HL-60 (cell line): Measurements from ENCODE around the gene GPC5.
"Not testable (repeated sequence)": the region's sequence is repeated elsewhere in the genome, so short reads cannot be mapped to it uniquely, and the experiment has no call there.

Experiments used
- DNase-seq, 2 experiments: peaks; one replicate each; pipeline ENCODE4 v3.0.0-alpha.2; 2010 to 2020; ENCODE audit warnings: low read depth in 1 of 2, low spot score in 1 of 2
- H3K27ac ChIP-seq: fragments of 250-450 bp; sonication (Bioruptor Pico); replicated peaks from 2 replicates; pipeline ENCODE4 v1.5.1; 2020; ENCODE audit warnings: mild to moderate bottlenecking, moderate library complexity
- H3K27me3 ChIP-seq: fragments of 250-450 bp; sonication (Bioruptor Pico); 2 replicates; pipeline ENCODE4 v1.5.1; 2021; ENCODE audit warnings: mild to moderate bottlenecking, moderate library complexity; ENCODE audit not compliant: insufficient read depth, poor library complexity, severe bottlenecking
- H3K4me3 ChIP-seq: replicated peaks from 2 replicates; pipeline ENCODE4 v1.5.1; 2011; ENCODE audit warnings: mild to moderate bottlenecking, control low read depth, low read length; ENCODE audit not compliant: insufficient read depth
- CTCF ChIP-seq: IDR thresholded peaks from one replicate; pipeline ENCODE4 v1.5.1; 2011; ENCODE audit warnings: low read length, control low read depth, inconsistent platforms; ENCODE audit not compliant: insufficient read depth
- GABPA ChIP-seq: IDR thresholded peaks from 2 replicates; pipeline ENCODE4 v1.6.1; 2012; ENCODE audit warnings: low read depth
- POLR2AphosphoS5 ChIP-seq: IDR thresholded peaks from 2 replicates; pipeline ENCODE4 v1.6.1; 2012; ENCODE audit warnings: low read depth
- REST ChIP-seq: IDR thresholded peaks from 2 replicates; pipeline ENCODE4 v1.6.1; 2012; ENCODE audit warnings: low read depth; ENCODE audit not compliant: insufficient replicate concordance
- SPI1 ChIP-seq: IDR thresholded peaks from 2 replicates; pipeline ENCODE4 v1.6.1; 2012; ENCODE audit warnings: low read depth, mild to moderate bottlenecking, borderline replicate concordance

Gene GPC5

GRCh38 chr13:91785431-91786119 is 387.2 kb downstream of the GPC5 start:
- no peak overlapping the region for H3K4me3 ChIP-seq
- TF ChIP-seq GABPA (no peak), REST (no peak), POLR2AphosphoS5 (no peak), SPI1 (no peak), CTCF (no peak)
- no peak for DNase-seq

GRCh38 chr13:91792054-91792453 is 393.6 kb downstream of the GPC5 start:
- H3K4me3 ChIP-seq = no peak overlapping the region
- H3K27ac ChIP-seq = no peak overlapping the region
- TF ChIP-seq REST = no peak
- no peak for TF ChIP-seq GABPA
- TF ChIP-seq CTCF = no peak
- no peak for TF ChIP-seq SPI1
- TF ChIP-seq POLR2AphosphoS5 = no peak
- DNase-seq = no peak
- H3K27me3 ChIP-seq = no peaks in the 10 kb centered on the region

More at GRCh38 chr13:91785431-91786119, 387.2 kb downstream of the GPC5 start:
- Histone ChIP-seq H3K27me3 (no peaks in the 10 kb centered on the region), H3K27ac (no peak overlapping the region)

GRCh38 chr13:91797567-91797966 is 399.1 kb downstream of the GPC5 start:
- TF ChIP-seq POLR2AphosphoS5 (no peak), GABPA (no peak), SPI1 (no peak), CTCF (no peak), REST (no peak)
- Histone ChIP-seq H3K27me3 (no peaks in the 10 kb centered on the region), H3K27ac (no peak overlapping the region), H3K4me3 (no peak overlapping the region)
- no peak for DNase-seq

GRCh38 chr13:91798338-91798737 is 399.9 kb downstream of the GPC5 start:
- not testable (repeated sequence) for DNase-seq, H3K27ac ChIP-seq, H3K27me3 ChIP-seq, H3K4me3 ChIP-seq

- not testable (repeated sequence) for H3K4me3 ChIP-seq, H3K27ac ChIP-seq, DNase-seq, H3K27me3 ChIP-seq
These were observed 403.4 kb downstream of the GPC5 start for GRCh38 chr13:91801772-91802171.
